ENCODE measurements around the gene PLPPR1.
"Not testable (repeated sequence)": the region's sequence is repeated elsewhere in the genome, so short reads cannot be mapped to it uniquely, and the experiment has no call there.

DNA sequence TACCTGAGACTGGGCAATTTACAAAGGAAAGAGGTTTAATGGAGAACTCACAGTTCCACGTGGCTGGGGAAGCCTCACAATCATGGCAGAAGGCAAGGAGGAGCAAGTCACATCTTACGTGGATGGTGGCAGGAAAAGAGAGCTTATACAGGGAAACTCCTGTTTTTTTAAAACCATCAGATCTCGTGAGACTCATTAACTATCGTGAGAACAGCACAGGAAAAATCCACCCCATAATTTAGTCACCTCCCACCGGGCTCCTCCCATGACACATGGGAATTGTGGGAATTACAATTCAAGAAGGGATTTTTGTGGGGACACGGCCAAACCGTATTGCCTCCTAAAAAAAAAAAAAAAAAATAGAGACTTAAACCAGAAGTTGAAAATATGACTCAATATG lies 11.1 kb downstream of the PLPPR1 start:
- not testable (repeated sequence) for TF ChIP-seq POU6F1 (CRISPR knock-in tag; IDR thresholded peaks at IDR 0.05; ENCODE audit: borderline replicate concordance, low read depth); TSHZ2 (CRISPR knock-in tag; IDR thresholded peaks at IDR 0.05); ARNTL (CRISPR knock-in tag; IDR thresholded peaks at IDR 0.05; ENCODE audit: borderline replicate concordance, low read depth); BACH2 (CRISPR knock-in tag; IDR thresholded peaks at IDR 0.05; ENCODE audit: borderline replicate concordance); RARB (CRISPR knock-in tag; IDR thresholded peaks at IDR 0.05); ZNF565 (CRISPR knock-in tag; conservative IDR thresholded peaks at IDR 0.05; ENCODE audit: low read depth); ESRRG (CRISPR knock-in tag; IDR thresholded peaks at IDR 0.05); ZFP30 (CRISPR knock-in tag; IDR thresholded peaks at IDR 0.05); GLIS3 (CRISPR knock-in tag; IDR thresholded peaks at IDR 0.05); ZNF70 (CRISPR knock-in tag; IDR thresholded peaks at IDR 0.05); CREB5 (CRISPR knock-in tag; IDR thresholded peaks at IDR 0.05; ENCODE audit: low read depth); OSR1 (CRISPR knock-in tag; IDR thresholded peaks at IDR 0.05); ZC3H10 (CRISPR knock-in tag; IDR thresholded peaks at IDR 0.05); TOX (CRISPR knock-in tag; IDR thresholded peaks at IDR 0.05; ENCODE audit: borderline replicate concordance)
